NOMO-1 treated with DMSO at 0.1 percent for 48 hours (cell line): Measurements from ENCODE around the gene PIGR.

Source experiments
- DNase-seq: peaks from one replicate; lab custom pipeline; 2025; ENCODE audit not compliant: unreplicated experiment; lab: John Stamatoyannopoulos, UW

Gene PIGR

DNA sequence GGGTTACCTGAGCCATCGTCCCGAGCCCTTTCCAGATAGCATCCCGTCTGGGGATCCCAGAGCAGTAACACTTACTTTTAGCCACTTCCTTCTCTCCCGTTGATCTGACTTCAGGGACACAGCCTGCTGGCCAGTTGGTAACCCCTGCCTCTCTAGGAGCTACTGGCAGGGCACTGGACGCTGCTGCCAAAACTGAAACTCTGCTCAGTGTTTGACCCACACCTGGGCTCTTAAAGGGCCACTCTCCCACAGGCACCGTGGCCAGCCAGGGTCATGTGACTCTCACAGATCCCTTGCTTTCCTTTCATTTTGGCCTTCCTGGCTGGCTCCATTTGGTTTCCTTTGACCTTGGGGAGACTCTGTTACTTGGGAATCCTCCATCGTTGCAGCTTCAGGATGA is at the start of gene PIGR:
Gene PIGR, minus strand, starts transcription at position 206 of the 400 bp plus-strand sequence. CDS start 5,935 bp downstream, outside the sequence.
- DNase-seq: no peak

DNA sequence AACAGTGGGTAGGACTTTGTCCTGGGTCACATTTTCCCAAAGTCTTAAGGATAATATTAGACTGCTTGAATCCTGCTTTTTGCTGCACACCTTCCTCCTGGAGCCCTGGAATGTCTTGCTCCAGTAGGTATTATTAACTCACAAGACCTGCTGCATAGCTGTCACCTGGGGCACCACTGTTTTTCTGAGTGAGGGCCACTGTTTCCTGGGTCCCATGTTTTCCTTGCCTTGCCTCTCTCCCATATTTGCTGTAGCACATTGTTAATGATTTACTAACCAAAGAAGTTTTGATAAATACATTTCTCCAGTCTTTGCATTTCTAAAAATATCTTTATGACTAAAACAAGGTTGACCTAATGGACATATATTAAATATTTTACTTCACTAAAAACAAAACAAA is 46.5 kb upstream of the PIGR start:
- no peak for DNase-seq

DNA sequence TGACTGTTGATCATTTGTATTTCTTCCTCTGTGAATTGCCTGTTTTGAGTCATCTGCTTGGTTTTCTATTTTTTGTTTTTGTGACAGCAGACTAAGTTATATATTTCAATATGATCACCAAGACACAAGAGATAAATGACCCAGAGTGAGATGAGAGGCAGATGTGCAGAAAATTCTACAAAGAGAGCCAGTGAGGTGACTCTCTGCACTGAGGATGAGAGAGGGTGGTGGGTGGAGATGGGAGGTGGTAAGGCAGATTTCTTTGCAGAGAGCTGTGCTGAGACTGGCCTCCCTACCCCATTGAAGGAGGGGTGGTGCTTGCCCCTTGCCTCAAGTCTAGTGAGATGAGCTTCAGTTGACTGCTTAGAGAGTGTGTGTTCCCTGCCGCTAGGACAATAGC is 41.6 kb upstream of the PIGR start:
- no peak for DNase-seq

- no peak for DNase-seq
Measured at GRCh38 chr1:206986885-206987284, 40.6 kb upstream of the PIGR start.

DNA sequence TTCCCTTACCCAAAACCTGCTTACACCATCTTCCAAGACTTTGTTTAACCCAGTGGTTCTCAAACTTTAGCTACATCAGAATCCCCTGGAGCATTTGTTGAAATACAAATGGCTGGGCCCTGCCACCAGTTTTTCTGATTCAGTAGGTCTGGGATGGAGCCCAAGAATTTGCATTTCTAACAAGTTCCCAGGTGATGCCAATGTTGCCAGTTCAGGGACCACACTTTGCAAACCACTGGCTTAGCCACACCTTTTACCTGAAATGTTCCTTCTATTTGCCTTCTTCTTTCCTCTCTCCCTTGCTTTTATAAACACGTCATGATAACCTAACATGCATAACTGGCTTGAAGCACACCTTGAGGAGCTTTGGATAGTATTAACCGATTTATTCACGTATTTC is 40.1 kb upstream of the PIGR start:
- no peak for DNase-seq

DNA sequence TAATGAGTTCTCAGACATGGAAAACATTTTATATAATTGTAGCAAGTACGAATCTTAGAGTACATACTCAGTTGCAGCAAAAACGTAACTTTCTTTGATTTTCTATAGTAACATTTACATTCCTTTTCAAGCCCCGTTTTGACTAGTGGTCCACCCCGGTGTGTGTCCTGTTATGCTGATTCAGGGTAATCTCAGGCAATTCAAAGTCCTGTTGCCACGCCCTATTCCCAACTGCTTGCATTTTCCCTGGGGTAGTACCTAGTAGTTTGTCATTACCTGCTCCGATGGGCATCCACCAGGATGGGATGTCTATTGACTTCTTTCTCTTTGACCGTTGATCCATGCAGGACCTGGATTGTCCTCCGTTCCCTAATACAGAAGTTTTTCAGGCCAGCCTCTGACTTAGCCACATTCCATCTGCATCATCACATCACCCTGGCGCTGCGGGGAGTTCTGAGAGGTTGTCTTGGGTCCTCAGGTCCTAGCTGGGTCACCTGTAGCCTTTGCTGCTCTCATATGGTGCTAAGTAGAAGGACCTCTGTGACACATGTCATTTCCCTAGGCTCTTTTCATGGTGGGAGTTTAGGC is 39.0 kb upstream of the PIGR start:
- no peak for DNase-seq

GRCh38 chr1:206982216-206982615 is 36.0 kb upstream of the PIGR start:
- peak; percentile 58 for DNase-seq

DNA sequence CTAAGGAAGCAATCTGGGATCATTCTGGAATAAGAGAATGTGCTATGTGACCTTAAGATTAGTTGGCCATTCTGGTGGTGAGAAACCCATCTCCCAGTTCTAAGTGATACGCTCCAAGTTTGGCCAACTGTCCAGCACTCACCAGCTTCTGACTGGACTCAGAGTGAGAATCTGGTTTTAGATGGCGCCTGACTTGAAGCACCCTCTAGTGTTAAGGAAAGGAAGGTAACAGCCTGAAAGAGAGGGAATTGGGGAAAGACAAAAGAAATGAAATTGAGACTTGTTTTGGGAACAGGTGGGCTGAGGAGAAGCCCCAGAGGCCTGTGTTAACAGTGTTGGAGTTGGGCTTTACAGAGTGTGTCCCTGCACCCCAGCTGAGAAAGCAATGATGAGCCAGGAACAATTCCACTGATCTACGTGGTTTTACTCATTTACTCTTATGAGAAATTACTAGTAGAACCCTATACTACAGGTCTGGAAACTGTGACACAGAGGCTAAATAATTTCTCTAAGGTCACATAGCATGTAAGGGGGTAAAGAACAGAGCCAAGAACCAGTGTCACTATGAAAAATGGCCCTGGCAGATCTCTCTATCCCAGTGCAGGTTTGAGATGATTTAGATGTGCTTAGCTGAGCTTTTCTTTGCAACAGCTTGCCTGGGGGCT is 33.2 kb upstream of the PIGR start:
- peak; percentile 21 for DNase-seq

- no peak for DNase-seq
Measured at GRCh38 chr1:206978259-206978658, 32.0 kb upstream of the PIGR start.

DNA sequence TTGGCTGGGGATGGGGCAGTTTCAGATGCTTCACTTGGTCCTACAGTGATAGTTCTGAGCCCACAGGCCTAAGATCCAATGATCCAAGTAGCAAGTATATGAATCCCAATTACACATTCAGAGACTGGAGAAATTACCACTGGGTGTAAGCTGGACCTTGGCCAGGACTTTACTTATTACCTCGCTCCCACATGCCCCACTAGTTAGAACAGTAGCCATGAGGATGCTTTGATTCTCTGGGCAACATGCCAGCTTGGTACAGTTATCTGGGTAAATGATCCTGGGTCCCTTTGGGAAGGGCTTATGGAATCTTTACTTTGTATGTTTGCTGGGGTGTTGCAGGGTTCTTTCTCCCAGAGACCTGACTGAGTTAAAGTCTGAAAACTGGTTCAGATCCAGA is 29.0 kb upstream of the PIGR start:
- DNase-seq: no peak

DNA sequence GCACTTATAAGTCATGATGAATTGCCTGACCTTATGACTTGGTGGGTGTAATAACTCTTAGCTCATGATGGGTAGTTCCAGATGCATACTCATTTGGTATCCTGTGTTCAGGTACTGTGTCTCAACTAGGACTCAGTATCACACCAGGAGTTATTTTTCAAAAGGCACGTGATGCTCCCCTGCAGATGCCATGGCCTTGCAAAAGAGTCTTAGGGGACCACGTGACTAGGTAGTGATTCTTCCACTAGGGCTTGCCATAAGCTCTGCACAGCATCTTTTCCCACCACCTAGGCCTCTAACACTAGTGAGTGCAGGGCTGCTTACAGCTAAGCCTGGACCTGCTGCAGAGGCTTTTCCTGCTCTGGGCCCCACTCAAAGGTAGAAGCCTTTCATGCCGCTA is 27.9 kb upstream of the PIGR start:
- no peak for DNase-seq

DNA sequence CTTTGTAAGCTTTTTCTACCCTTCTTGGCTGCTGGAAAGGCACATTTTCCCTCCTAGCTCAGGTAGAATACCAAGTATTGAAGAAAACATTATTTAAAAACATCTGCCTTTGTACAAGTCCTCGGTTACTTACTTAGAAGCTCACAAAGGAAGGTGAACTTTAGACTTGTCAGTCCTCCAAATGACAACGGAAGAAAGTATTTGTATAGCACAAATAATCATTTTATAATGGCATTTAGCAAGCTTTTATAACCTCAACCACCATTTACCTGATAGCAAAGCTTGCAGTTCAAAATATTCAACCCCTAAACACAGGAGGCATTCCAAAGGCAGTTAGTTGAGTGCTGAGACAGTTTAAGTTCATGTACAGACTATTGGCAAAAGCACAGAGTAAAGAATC is 26.5 kb upstream of the PIGR start:
- no peak for DNase-seq

- DNase-seq: peak; percentile 88
Measured at GRCh38 chr1:206971029-206971655, 24.9 kb upstream of the PIGR start.

DNA sequence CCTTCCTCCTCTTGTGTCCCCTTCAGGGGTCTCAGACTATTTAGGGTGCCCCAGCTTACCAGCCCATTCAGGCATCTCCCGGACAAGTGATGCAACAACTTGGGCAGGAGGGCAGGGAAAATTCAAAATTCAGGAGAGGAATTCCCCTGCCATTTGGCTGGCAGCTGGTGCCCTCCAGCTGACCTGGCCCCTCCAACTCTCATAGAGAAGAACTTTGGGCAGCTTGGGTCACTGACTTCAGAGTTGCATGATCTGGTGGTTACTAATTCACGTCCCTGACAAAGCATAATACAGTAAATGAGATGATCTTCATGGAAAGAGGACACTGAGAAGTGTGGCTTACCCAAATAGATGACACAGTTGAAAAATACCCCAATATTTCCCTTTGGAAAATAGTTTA is 24.2 kb upstream of the PIGR start, which contains the start of gene FCAMR:
Gene FCAMR, minus strand, starts transcription at position 15 of the 400 bp plus-strand sequence. CDS start 335 bp downstream, outside the sequence.
- no peak for DNase-seq

DNA sequence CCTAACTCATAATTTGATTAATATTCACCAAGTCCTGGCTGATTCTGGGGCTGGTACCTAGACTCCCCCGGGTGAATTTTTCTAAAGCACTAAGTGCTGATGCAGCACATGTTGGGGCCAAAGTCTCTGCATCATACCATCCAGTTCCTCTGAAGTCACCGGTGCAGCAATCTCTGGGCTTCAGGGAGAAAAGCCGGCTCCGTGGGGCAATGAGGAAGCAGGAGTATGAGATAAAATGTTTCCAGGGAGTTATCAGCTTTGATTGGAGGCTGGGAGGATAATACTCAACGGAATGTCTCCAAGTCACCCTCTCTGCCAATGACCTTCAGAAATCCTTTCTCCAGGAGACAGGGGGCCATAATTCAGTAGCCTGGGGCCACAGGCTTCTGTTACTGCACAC is 22.8 kb upstream of the PIGR start:
- no peak for DNase-seq

- DNase-seq: peak; percentile 91
Measured at GRCh38 chr1:206967096-206967849, 21.0 kb upstream of the PIGR start.

DNA sequence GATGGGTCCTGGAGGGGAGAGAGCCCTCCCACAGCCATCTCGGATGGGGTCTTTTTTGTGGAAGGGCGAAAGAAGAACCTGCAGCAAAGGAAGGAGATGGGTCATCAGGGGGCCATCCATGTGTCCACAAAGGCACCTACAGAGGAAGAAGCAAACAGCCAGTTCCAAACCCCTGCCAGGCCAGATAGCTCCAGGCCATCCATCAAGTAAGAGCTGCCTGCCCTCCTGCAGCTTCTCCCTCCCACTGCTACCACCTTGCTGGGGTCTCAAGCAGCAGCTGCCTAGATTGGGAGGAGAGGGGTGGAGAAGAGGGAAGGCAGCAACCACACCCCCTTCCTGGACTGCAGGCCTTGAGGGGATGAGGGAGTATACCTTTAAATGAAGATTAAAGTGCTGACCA is 19.5 kb upstream of the PIGR start:
- DNase-seq: no peak

- no peak for DNase-seq
Measured at GRCh38 chr1:206963740-206964139, 17.5 kb upstream of the PIGR start.

DNA sequence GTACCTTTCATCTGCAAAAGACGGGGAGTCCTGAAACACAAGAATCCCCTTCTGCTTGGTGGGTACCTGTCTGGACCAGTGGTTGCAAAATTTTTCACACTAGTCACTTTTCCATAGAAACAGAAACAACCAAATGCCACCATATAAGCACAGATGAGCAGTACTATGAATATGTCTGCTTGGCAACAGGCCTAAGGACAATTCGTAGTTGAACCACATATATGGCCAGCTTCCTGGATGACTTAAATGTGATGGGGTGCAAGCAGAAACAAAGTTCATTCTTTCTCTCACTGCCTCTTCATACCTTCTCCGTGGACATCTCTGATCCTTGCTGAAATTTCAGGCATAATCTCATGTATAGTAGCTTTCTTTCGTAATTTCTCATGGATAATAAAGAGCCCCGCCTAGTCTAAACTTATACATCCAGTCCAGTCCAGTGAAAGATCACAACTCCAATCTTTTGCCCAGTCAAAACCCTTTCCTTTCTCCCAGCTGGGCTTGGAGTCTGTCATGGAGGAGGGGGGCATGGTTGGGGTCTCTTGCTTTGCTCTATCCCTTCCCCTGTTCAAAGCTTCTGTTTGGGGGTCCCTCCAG is 16.9 kb upstream of the PIGR start:
- no peak for DNase-seq

GRCh38 chr1:206962272-206962671 is 16.0 kb upstream of the PIGR start:
- peak; percentile 78 for DNase-seq

DNA sequence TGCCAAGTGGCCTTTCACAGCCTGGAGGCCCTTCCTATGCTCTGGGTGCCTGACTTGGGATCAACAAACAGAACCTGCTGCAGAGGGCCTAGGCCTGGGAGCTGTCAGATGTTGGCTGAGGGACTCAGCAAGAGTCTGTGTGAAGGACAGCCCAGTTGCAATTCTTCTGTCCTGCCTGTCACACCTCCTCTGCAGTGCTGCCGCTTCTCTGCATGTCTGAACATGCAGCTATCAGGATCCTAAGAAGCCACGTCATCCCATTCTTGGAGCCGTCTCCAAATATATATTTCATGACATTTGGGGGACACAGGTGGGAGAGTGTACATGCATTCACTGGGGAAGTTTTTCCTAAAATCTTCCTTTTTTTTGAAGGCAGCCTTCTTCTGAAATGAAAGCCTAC is 15.4 kb upstream of the PIGR start:
- DNase-seq: no peak
